Neural cell (in vitro differentiated cells): ENCODE results near the gene NARF. TPM values are rescaled to one million over a fixed set of nuclear protein-coding genes. Genes with fewer than 3 reads are reported as not detected.

ENCODE experiments used
- H2AFZ ChIP-seq: fragments of 200-600, 300-800 bp; sonication (generic), shearing (Covaris generic); 2 replicates; pipeline ENCODE4 v1.6.0; 2014; ENCODE audit warnings: low read depth, mild to moderate bottlenecking, antibody characterized with exemption, low read length, moderate library complexity
- H3F3A ChIP-seq: fragments of 200-600 bp; shearing (Covaris generic); 2 replicates; pipeline ENCODE4 v1.6.1; 2016; ENCODE audit warnings: mild to moderate bottlenecking, moderate library complexity, mixed read lengths, antibody characterized with exemption, low read length; ENCODE audit not compliant: insufficient read depth, poor library complexity, severe bottlenecking
- H3K27ac ChIP-seq: fragments of 200-600, 300-800 bp; sonication (generic), shearing (Covaris generic); 2 replicates; pipeline ENCODE4 v1.5.1; 2014; ENCODE audit warnings: mild to moderate bottlenecking, low read length, moderate library complexity
- H3K27me3 ChIP-seq: fragments of 300-800, 200-600 bp; sonication (generic), shearing (Covaris generic); 2 replicates; pipeline ENCODE4 v1.6.0; 2014; ENCODE audit warnings: mild to moderate bottlenecking, low read depth, low read length, moderate library complexity; ENCODE audit not compliant: insufficient read depth
- H3K36me3 ChIP-seq: fragments of 300-800, 200-600 bp; sonication (generic), shearing (Covaris generic); 2 replicates; pipeline ENCODE4 v1.5.1; 2014; ENCODE audit warnings: mild to moderate bottlenecking, antibody characterized with exemption, low read length, moderate library complexity; ENCODE audit not compliant: insufficient read depth
- H3K4me2 ChIP-seq: fragments of 300-800, 200-600 bp; sonication (generic), shearing (Covaris generic); 2 replicates; pipeline ENCODE4 v1.6.0; 2014; ENCODE audit warnings: mild to moderate bottlenecking, low read length
- H3K4me3 ChIP-seq: fragments of 300-800, 200-600 bp; sonication (generic), shearing (Covaris generic); 2 replicates; pipeline ENCODE4 v1.5.1; 2014; ENCODE audit warnings: mild to moderate bottlenecking, low read length, moderate library complexity
- H3K79me2 ChIP-seq: fragments of 200-600 bp; shearing (Covaris generic); replicated peaks from 2 replicates; pipeline ENCODE4 v1.6.0; 2014; ENCODE audit warnings: mild to moderate bottlenecking, low read length, moderate library complexity; ENCODE audit not compliant: insufficient read depth
- H3K9ac ChIP-seq: fragments of 300-800, 200-600 bp; sonication (generic), shearing (Covaris generic); 2 replicates; pipeline ENCODE4 v1.6.1; 2016; ENCODE audit warnings: mild to moderate bottlenecking, low read length, mixed read lengths
- H3K9me2 ChIP-seq: fragments of 200-600 bp; shearing (Covaris generic); 2 replicates; pipeline ENCODE4 v1.6.1; 2016; ENCODE audit warnings: mild to moderate bottlenecking, low read length, mixed read lengths; ENCODE audit not compliant: insufficient read depth
- H3K9me3 ChIP-seq: fragments of 200-600, 300-800 bp; sonication (generic), shearing (Covaris generic); 2 replicates; pipeline ENCODE4 v1.6.1; 2016; ENCODE audit warnings: mild to moderate bottlenecking, mixed run types, low read length, moderate library complexity, mixed read lengths
- H4K20me1 ChIP-seq: fragments of 200-600 bp; shearing (Covaris generic); 2 replicates; pipeline ENCODE4 v1.6.1; 2016; ENCODE audit warnings: mild to moderate bottlenecking, mixed run types; ENCODE audit not compliant: insufficient read depth
- CTCF ChIP-seq: fragments of 450-650 bp; IDR thresholded peaks from 2 replicates; pipeline ENCODE4 v1.5.1; 2014; ENCODE audit warnings: antibody characterized with exemption, mild to moderate bottlenecking, moderate library complexity; ENCODE audit not compliant: poor library complexity, severe bottlenecking
- EP300 ChIP-seq: fragments of 450-650 bp; conservative IDR thresholded peaks from 2 replicates; pipeline ENCODE4 v1.6.1; 2014; ENCODE audit warnings: antibody characterized with exemption, mild to moderate bottlenecking, moderate library complexity; ENCODE audit not compliant: poor library complexity, severe bottlenecking
- EZH2 ChIP-seq: fragments of 200-600, 300-800 bp; shearing (Covaris generic), sonication (generic); IDR thresholded peaks from 2 replicates; pipeline ENCODE4 v1.6.1; 2014; ENCODE audit warnings: antibody characterized with exemption, low read length, borderline replicate concordance, mild to moderate bottlenecking; ENCODE audit not compliant: insufficient read depth, poor library complexity, severe bottlenecking
- MXI1 ChIP-seq: fragments of 450-650 bp; conservative IDR thresholded peaks from 2 replicates; pipeline ENCODE4 v1.6.1; 2014; ENCODE audit warnings: antibody characterized with exemption, mild to moderate bottlenecking; ENCODE audit not compliant: poor library complexity, severe bottlenecking
- POLR2AphosphoS5 ChIP-seq: IDR thresholded peaks from 2 replicates; pipeline ENCODE4 v1.6.1; 2012
- RAD21 ChIP-seq: fragments of 450-650 bp; conservative IDR thresholded peaks from 2 replicates; pipeline ENCODE4 v1.6.1; 2014; ENCODE audit warnings: antibody characterized with exemption, mild to moderate bottlenecking, moderate library complexity
- REST ChIP-seq: IDR thresholded peaks from 2 replicates; pipeline ENCODE4 v1.6.1; 2012; ENCODE audit warnings: borderline replicate concordance
- SMC3 ChIP-seq: fragments of 450-650 bp; conservative IDR thresholded peaks from 2 replicates; pipeline ENCODE4 v1.6.1; 2014; ENCODE audit warnings: antibody characterized with exemption, mild to moderate bottlenecking, moderate library complexity; ENCODE audit not compliant: poor library complexity
- TAF1 ChIP-seq: IDR thresholded peaks from 2 replicates; pipeline ENCODE4 v1.6.1; 2012; ENCODE audit warnings: low read depth
- polyA plus RNA-seq: library from polyadenylated mRNA; depleted of rRNA; stranded (reverse); fragments of >200 nt; gene quantifications from 2 replicates; pipeline ENCODE4 v1.2.3, GENCODE V29; 2014

NARF gene
- polyA plus RNA-seq, 1 donor from 2014 or later, result 243 TPM

DNA sequence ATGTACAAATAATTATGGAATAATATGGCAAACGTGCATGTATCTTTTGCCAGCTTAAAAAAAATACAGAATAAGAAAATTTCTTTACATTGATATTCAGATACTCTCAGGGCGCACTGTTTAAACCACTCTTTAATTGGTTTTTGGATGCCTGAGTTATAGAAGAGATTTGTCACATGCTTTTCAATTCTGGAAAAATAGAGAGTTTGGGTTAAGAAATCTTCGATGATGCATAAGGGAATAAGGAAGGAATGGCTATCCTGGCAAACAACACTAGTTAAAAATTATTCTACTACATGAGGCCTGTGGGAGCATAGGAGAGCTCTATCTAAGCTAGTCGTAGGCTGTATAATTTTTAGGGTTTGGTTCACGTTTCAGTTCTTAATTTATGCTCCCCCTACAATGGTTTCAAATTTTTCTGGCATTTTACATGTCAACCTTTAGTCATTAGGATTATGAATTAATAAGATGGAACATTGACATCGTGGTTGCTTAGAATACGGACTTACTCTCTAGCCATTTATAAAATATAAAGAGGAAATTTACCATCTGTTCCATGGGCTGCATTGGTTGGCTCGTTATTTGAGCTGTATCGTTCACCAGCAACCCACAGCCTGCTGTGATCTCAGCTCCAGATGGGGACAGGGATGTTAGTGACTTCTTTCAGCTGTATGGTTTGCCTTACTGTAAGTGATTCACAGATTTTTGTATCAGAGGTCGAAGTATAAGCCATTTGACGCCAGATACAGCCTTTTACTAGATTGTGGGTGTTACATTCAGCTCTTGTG is 15.9 kb downstream of the NARF start:
- no peaks in the 10 kb centered on the region for H3K36me3 ChIP-seq
- H3K27me3 ChIP-seq, result no peaks in the 10 kb centered on the region
- no peaks in the 10 kb centered on the region for H4K20me1 ChIP-seq
- H3K9me2 ChIP-seq, result no peaks in the 10 kb centered on the region
- no peak overlapping the region for H3K27ac ChIP-seq
- H3K4me2 ChIP-seq, result no peak overlapping the region
- no peaks in the 10 kb centered on the region for H3F3A ChIP-seq
- no peak overlapping the region for H3K9ac ChIP-seq
- no peaks in the 10 kb centered on the region for H3K9me3 ChIP-seq
- no peaks in the 10 kb centered on the region for H3K79me2 ChIP-seq
- H3K4me3 ChIP-seq, result no peak overlapping the region
- TF ChIP-seq TAF1, result no peak
- no peak for TF ChIP-seq EP300
- TF ChIP-seq POLR2AphosphoS5, result no peak
- no peak for TF ChIP-seq REST
- TF ChIP-seq EZH2, result no peak
- TF ChIP-seq MXI1, result no peak
- TF ChIP-seq CTCF, result no peak
- H2AFZ ChIP-seq, result no peak overlapping the region

DNA sequence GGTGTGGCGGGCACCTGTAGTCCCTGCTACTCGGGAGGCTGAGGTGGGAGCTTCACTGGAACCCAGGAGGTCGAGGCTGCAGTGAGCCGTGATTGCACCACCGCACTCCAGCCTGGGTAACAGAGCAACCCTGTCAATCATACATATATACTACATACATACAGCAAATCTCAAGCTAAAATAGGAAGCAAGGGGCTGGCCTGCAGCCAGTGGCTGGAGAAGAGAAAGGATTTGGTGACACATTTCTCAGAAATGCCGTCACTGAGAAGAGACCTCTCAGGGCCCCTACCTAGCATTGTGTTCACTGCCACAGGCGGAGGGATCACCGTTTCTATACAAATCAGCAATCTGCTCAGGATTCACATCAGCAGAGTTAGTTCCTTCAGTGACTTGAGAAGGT is 16.9 kb downstream of the NARF start:
- TF ChIP-seq CTCF (no peak), TAF1 (no peak), POLR2AphosphoS5 (no peak), REST (no peak), RAD21 (no peak), MXI1 (no peak), EP300 (no peak), SMC3 (no peak), EZH2 (no peak)
- H3K27me3 ChIP-seq, result no peaks in the 10 kb centered on the region
- no peaks in the 10 kb centered on the region for H3K79me2 ChIP-seq
- H2AFZ ChIP-seq, result no peak overlapping the region
- H3K27ac ChIP-seq, result no peak overlapping the region
- no peaks in the 10 kb centered on the region for H3F3A ChIP-seq
- no peak overlapping the region for H3K9ac ChIP-seq
- H4K20me1 ChIP-seq, result no peaks in the 10 kb centered on the region
- no peak overlapping the region for H3K4me3 ChIP-seq
- no peaks in the 10 kb centered on the region for H3K9me2 ChIP-seq
- no peaks in the 10 kb centered on the region for H3K36me3 ChIP-seq
- H3K9me3 ChIP-seq, result no peaks in the 10 kb centered on the region
- no peak overlapping the region for H3K4me2 ChIP-seq
